ENCODE data around the gene MYO9B. TPM values are rescaled to one million over a fixed set of nuclear protein-coding genes. Genes with fewer than 3 reads are reported as not detected.
A peak's percentile ranks its signal among the peaks of the same experiment; 100 is the strongest.

Gene MYO9B
- total and polyA plus RNA-seq, 9 of the 15 experiments (the other 6 are each of a cell fraction or from before 2014, with no cell fraction given) = 2.4 to 77.6 (median 23.0) TPM

- peak; percentile 4 for TF ChIP-seq PRDM10 (IDR thresholded peaks at IDR 0.05; ENCODE audit: partially characterized antibody)
- TF ChIP-seq RBFOX2 (IDR thresholded peaks at IDR 0.05; ENCODE audit: low read depth, low read length) = peak; percentile 66
- TF ChIP-seq XRCC4 (IDR thresholded peaks at IDR 0.05; ENCODE audit: extremely low read depth, insufficient read depth, insufficient read length) = no peak
- TF ChIP-seq C11orf30 (IDR thresholded peaks at IDR 0.05; ENCODE audit: low read depth) = peak; percentile 100
- TF ChIP-seq ELK1 (CRISPR knock-in tag; IDR thresholded peaks at IDR 0.05) = no peak
- TF ChIP-seq MEF2D (tag; conservative IDR thresholded peaks at IDR 0.05; ENCODE audit: low read depth) = peak; percentile 43; the same call in 1 of the 2 replicates
- TF ChIP-seq TSC22D4 (tag; IDR thresholded peaks at IDR 0.05) = no peak
- no peak for TF ChIP-seq ZNF655 (CRISPR knock-in tag; IDR thresholded peaks at IDR 0.05)
Measured at GRCh38 chr19:17073869-17074633, 1.5 kb upstream of the MYO9B start (continued).
